K562 (cell line): ENCODE results near the gene CEMIP. TPM values are rescaled to one million over a fixed set of nuclear protein-coding genes. Genes with fewer than 3 reads are reported as not detected.
A peak's percentile ranks its signal among the peaks of the same experiment; 100 is the strongest.

Experiments used
- EHMT2 ChIP-seq: fragments of 450-650 bp; IDR thresholded peaks from 2 replicates; pipeline ENCODE4 v1.6.1; 2018; ENCODE audit warnings: antibody characterized with exemption
- GABPB1 ChIP-seq: sonication (generic); formaldehyde crosslinking; IDR thresholded peaks from 2 replicates; pipeline ENCODE4 v1.8.0; 2022; ENCODE audit warnings: mild to moderate bottlenecking, missing genetic modification reagents
- HDAC6 ChIP-seq: IDR thresholded peaks from 2 replicates; pipeline ENCODE4 v1.6.1; 2012; ENCODE audit warnings: low read depth, mild to moderate bottlenecking, control low read depth, inconsistent platforms, low read length, moderate library complexity
- ZNF778 ChIP-seq: fragments of 450-650 bp; formaldehyde crosslinking; IDR thresholded peaks from 2 replicates; pipeline ENCODE4 v1.4.0; 2020; ENCODE audit warnings: mild to moderate bottlenecking, moderate library complexity
- polyA plus RNA-seq, 8 experiments: library from polyadenylated mRNA; depleted of rRNA in 4 of 8; stranded (reverse) in 5 of 8; unstranded in 3 of 8; fragments of >200 nt; fragmentation: Nextera tagmentation in 2 of 8; fragmentation: Illumina TruSeq in 1 of 8; extraction: Ambion mirVana in 2 of 8; extraction: Trizol in 1 of 8; gene quantifications; 2 replicates each; pipeline versions ENCODE4 v1.2.1 to v1.2.3, GENCODE V29; 2011 to 2014; ENCODE audit warnings: inconsistent platforms in 1 of 8, missing spikeins in 1 of 8
- total RNA-seq, 7 experiments: library from RNA; depleted of rRNA in 6 of 7; stranded (reverse); fragments of >200 nt in 6 of 7; fragmentation: Illumina TruSeq in 2 of 7; extraction: Trizol in 2 of 7; gene quantifications; 2 replicates each; pipeline versions ENCODE4 v1.2.1 to v1.2.3, GENCODE V29; 2011 to 2021; ENCODE audit warnings: low replicate concordance in 1 of 7
- TF ChIP-seq, protein P1 (sequence below): IDR thresholded peaks from 3 replicates; pipeline ENCODE4 v1.6.1; 2011; ENCODE audit warnings: borderline replicate concordance, mild to moderate bottlenecking; ENCODE audit not compliant: insufficient read length, insufficient read depth
- TF ChIP-seq, protein P2 (sequence below), 2 experiments: fragments of 450-650 bp in 1 of 2; sonication (generic) in 1 of 2; formaldehyde crosslinking in 1 of 2; IDR thresholded peaks; 2 replicates each; pipeline versions ENCODE4 v1.7.1 to v1.9.0; 2016 to 2022; ENCODE audit warnings: inconsistent platforms in 1 of 2, mild to moderate bottlenecking in 1 of 2, missing genetic modification reagents in 1 of 2
- TF ChIP-seq, protein P3 (sequence below), 2 experiments: fragments of 450-650 bp; IDR thresholded peaks; 2 replicates each; pipeline ENCODE4 v1.6.1; 2018; ENCODE audit warnings: mild to moderate bottlenecking in 2 of 2, low read depth in 1 of 2; ENCODE audit not compliant: partially characterized antibody in 2 of 2

CEMIP gene
- total and polyA plus RNA-seq, 9 of the 15 experiments (the other 6 are each of a cell fraction or from before 2014, with no cell fraction given), result 0.33 TPM; not detected in 8

- TF ChIP-seq, protein P1, sequence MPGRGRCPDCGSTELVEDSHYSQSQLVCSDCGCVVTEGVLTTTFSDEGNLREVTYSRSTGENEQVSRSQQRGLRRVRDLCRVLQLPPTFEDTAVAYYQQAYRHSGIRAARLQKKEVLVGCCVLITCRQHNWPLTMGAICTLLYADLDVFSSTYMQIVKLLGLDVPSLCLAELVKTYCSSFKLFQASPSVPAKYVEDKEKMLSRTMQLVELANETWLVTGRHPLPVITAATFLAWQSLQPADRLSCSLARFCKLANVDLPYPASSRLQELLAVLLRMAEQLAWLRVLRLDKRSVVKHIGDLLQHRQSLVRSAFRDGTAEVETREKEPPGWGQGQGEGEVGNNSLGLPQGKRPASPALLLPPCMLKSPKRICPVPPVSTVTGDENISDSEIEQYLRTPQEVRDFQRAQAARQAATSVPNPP, result no peak
- TF ChIP-seq EHMT2, result peak; percentile 86
- peak; percentile 55; the same call in 1 of the 2 replicates for TF ChIP-seq GABPB1
- TF ChIP-seq HDAC6, result 0 out of 2 replicates have a peak, but pooled peaks have one; percentile 13
- no peak for TF ChIP-seq ZNF778
- TF ChIP-seq, protein P2, sequence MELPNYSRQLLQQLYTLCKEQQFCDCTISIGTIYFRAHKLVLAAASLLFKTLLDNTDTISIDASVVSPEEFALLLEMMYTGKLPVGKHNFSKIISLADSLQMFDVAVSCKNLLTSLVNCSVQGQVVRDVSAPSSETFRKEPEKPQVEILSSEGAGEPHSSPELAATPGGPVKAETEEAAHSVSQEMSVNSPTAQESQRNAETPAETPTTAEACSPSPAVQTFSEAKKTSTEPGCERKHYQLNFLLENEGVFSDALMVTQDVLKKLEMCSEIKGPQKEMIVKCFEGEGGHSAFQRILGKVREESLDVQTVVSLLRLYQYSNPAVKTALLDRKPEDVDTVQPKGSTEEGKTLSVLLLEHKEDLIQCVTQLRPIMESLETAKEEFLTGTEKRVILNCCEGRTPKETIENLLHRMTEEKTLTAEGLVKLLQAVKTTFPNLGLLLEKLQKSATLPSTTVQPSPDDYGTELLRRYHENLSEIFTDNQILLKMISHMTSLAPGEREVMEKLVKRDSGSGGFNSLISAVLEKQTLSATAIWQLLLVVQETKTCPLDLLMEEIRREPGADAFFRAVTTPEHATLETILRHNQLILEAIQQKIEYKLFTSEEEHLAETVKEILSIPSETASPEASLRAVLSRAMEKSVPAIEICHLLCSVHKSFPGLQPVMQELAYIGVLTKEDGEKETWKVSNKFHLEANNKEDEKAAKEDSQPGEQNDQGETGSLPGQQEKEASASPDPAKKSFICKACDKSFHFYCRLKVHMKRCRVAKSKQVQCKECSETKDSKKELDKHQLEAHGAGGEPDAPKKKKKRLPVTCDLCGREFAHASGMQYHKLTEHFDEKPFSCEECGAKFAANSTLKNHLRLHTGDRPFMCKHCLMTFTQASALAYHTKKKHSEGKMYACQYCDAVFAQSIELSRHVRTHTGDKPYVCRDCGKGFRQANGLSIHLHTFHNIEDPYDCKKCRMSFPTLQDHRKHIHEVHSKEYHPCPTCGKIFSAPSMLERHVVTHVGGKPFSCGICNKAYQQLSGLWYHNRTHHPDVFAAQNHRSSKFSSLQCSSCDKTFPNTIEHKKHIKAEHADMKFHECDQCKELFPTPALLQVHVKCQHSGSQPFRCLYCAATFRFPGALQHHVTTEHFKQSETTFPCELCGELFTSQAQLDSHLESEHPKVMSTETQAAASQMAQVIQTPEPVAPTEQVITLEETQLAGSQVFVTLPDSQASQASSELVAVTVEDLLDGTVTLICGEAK (IDR thresholded peaks at IDR 0.05), result peak; percentile 54; the same call in 1 of the 2 replicates
- TF ChIP-seq, protein P2 (CRISPR knock-in tag; IDR thresholded peaks at IDR 0.05), result no peak
- TF ChIP-seq, protein P3, sequence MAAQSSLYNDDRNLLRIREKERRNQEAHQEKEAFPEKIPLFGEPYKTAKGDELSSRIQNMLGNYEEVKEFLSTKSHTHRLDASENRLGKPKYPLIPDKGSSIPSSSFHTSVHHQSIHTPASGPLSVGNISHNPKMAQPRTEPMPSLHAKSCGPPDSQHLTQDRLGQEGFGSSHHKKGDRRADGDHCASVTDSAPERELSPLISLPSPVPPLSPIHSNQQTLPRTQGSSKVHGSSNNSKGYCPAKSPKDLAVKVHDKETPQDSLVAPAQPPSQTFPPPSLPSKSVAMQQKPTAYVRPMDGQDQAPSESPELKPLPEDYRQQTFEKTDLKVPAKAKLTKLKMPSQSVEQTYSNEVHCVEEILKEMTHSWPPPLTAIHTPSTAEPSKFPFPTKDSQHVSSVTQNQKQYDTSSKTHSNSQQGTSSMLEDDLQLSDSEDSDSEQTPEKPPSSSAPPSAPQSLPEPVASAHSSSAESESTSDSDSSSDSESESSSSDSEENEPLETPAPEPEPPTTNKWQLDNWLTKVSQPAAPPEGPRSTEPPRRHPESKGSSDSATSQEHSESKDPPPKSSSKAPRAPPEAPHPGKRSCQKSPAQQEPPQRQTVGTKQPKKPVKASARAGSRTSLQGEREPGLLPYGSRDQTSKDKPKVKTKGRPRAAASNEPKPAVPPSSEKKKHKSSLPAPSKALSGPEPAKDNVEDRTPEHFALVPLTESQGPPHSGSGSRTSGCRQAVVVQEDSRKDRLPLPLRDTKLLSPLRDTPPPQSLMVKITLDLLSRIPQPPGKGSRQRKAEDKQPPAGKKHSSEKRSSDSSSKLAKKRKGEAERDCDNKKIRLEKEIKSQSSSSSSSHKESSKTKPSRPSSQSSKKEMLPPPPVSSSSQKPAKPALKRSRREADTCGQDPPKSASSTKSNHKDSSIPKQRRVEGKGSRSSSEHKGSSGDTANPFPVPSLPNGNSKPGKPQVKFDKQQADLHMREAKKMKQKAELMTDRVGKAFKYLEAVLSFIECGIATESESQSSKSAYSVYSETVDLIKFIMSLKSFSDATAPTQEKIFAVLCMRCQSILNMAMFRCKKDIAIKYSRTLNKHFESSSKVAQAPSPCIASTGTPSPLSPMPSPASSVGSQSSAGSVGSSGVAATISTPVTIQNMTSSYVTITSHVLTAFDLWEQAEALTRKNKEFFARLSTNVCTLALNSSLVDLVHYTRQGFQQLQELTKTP (IDR thresholded peaks at IDR 0.05; ENCODE audit: low read depth in 1 of 2, partially characterized antibody in 2 of 2), result no peak
Measured at GRCh38 chr15:80780416-80781221, 1.4 kb downstream of the CEMIP start (continued).
